ENCODE results near the gene RIMOC1. TPM values are rescaled to one million over a fixed set of nuclear protein-coding genes. Genes with fewer than 3 reads are reported as not detected.

RIMOC1 gene
- total and polyA plus RNA-seq, 2 of the 8 experiments (the other 6 are each of a cell fraction or from before 2014, with no cell fraction given) = 20.6 to 35.1 TPM

DNA sequence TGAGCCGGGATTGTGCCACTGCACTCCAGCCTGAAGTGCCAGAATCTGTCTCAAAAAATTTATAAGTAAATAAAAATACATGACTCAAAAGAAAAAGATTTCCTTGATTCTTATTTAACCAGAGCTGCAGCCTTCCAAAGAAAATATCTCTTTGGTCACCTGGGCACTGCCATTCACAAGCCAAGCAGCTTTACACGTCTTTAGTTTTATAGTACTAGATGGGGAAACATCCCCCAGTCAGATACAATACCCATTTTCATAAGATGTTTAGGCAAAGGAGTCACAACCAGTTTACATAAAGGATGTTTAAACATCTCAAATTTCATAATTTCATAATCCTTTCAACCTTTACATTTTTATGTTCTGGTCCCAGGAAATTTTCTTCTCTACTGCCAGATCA, 20.2 kb upstream of the RIMOC1 start:
- Histone ChIP-seq H3K79me2 (ENCODE audit: control insufficient read depth in 1 of 2, insufficient read depth in 2 of 2, low read length in 2 of 2) (no peaks in the 10 kb centered on the region), H2BK20ac (ENCODE audit: low read length) (no peak overlapping the region), H3K4me2 (ENCODE audit: insufficient read depth in 1 of 2, low read depth in 2 of 2, low read length in 2 of 2) (no peak overlapping the region), H2AFZ (ENCODE audit: low read length) (no peak overlapping the region), H4K20me1 (replicated peaks in 1 of 2; ENCODE audit: control insufficient read depth in 1 of 2, insufficient read depth in 2 of 2, low read length in 2 of 2) (no peaks in the 10 kb centered on the region), H2AK5ac (ENCODE audit: low read depth, low read length) (no peak overlapping the region), H3K4me1 (replicated peaks in 1 of 4; ENCODE audit: control insufficient read depth in 3 of 4, insufficient read depth in 4 of 4, low read length in 3 of 4) (no peaks in the 10 kb centered on the region), H3K36me3 (ENCODE audit: control insufficient read depth in 2 of 4, insufficient read depth in 4 of 4, low read length in 3 of 4) (no peaks in the 10 kb centered on the region), H3K4ac (replicated peaks; ENCODE audit: insufficient read length, low read depth, low read length) (no peak overlapping the region), H3K9ac (replicated peaks in 1 of 4; ENCODE audit: extremely low read depth in 1 of 4, low read depth in 3 of 4, low read length in 3 of 4) (no peak overlapping the region), H2BK120ac (replicated peaks; ENCODE audit: low read depth, low read length) (no peak overlapping the region), H4K91ac (replicated peaks; ENCODE audit: insufficient read length, low read length) (no peak overlapping the region), H4K5ac (ENCODE audit: insufficient read length, low read depth, low read length) (no peak overlapping the region), H3K14ac (ENCODE audit: insufficient read length) (no peak overlapping the region), H3K56ac (replicated peaks; ENCODE audit: insufficient read length, low read depth, low read length) (no peak overlapping the region), H3K4me3 (ENCODE audit: extremely low read depth in 1 of 4, insufficient read depth in 2 of 4, low read depth in 3 of 4, low read length in 4 of 4) (no peak overlapping the region), H3K9me3 (ENCODE audit: insufficient read depth in 2 of 2, low read depth in 1 of 2, low read length in 1 of 2) (0 out of 4 replicates have a peak, but pooled peaks cover 2 to 7% of the 10 kb centered on the region in 2 experiments), H3K79me1 (ENCODE audit: low read depth, low read length) (no peaks in the 10 kb centered on the region), H4K8ac (ENCODE audit: extremely low read depth, insufficient read depth, low read length) (no peak overlapping the region), H3K23ac (ENCODE audit: insufficient read length) (no peak overlapping the region), H3K18ac (ENCODE audit: extremely low read depth, low read length) (no peak overlapping the region), H2BK12ac (ENCODE audit: low read depth, low read length) (no peak overlapping the region), H2BK5ac (ENCODE audit: low read depth, low read length) (no peak overlapping the region), H3K27ac (ENCODE audit: low read depth, low read length) (no peak overlapping the region), H3K27me3 (replicated peaks in 1 of 4; ENCODE audit: control insufficient read depth in 3 of 4, extremely low read depth in 1 of 4, insufficient read depth in 3 of 4, low read length in 3 of 4) (no peaks in the 10 kb centered on the region), H3K23me2 (ENCODE audit: low read depth, low read length) (no peaks in the 10 kb centered on the region), H2BK15ac (ENCODE audit: low read length) (no peak overlapping the region)
- CTCF ChIA-PET (ENCODE audit: partially characterized antibody) = interaction anchor here (0.6 kb wide), 1 partner anchor 808 kb away, joined by 3 read pairs; no protein-coding TSS in a partner anchor
- no peak for DNase-seq (ENCODE audit: low read depth in 1 of 2, low spot score in 2 of 2)
- POLR2A ChIA-PET (ENCODE audit: partially characterized antibody) = no interaction called here
- FAIRE-seq = no peak
- WGBS, 2 experiments (ENCODE audit: extremely low coverage in 1 of 2, insufficient coverage in 1 of 2, insufficient read length in 1 of 2, insufficient replicate concordance in 2 of 2, low coverage in 1 of 2, low lambda C conversion rate in 2 of 2, missing lambda C conversion rate in 1 of 2) = 88% methylated on average over 2 of the region's 2 CpGs; no CpG with 5 or more reads in 1 of the 2 experiments
- TF ChIP-seq PHF8 (conservative IDR thresholded peaks at IDR 0.05; ENCODE audit: low read depth, low read length) (no peak), TEAD4 (IDR thresholded peaks at IDR 0.05; ENCODE audit: low read depth, low read length) (no peak), RBBP5 (IDR thresholded peaks at IDR 0.05; ENCODE audit: borderline replicate concordance, low read depth, low read length) (no peak), TCF12 (IDR thresholded peaks at IDR 0.05; ENCODE audit: low read depth, low read length) (no peak), KDM5A (IDR thresholded peaks at IDR 0.05; ENCODE audit: low read length) (no peak), FOSL1 (IDR thresholded peaks at IDR 0.05; ENCODE audit: insufficient read depth, low read depth, low read length) (no peak), SIN3A (conservative IDR thresholded peaks at IDR 0.05 in 1 of 2, IDR thresholded peaks at IDR 0.05 in 1 of 2; ENCODE audit: low read depth in 1 of 2, low read length in 2 of 2) (no peak), TAF1 (IDR thresholded peaks at IDR 0.05; ENCODE audit: low read depth, low read length) (no peak), BACH1 (IDR thresholded peaks at IDR 0.05; ENCODE audit: low read length) (no peak), RXRA (IDR thresholded peaks at IDR 0.05; ENCODE audit: insufficient read depth, low read depth, low read length) (no peak), SAP30 (IDR thresholded peaks at IDR 0.05; ENCODE audit: insufficient read depth, insufficient replicate concordance, low read length) (no peak), ATF3 (IDR thresholded peaks at IDR 0.05; ENCODE audit: insufficient read depth, low read depth, low read length) (no peak), SP4 (IDR thresholded peaks at IDR 0.05; ENCODE audit: low read length) (no peak), ASH2L (IDR thresholded peaks at IDR 0.05; ENCODE audit: low read length) (no peak)

Data from H1 (cell line).